HEK293 (cell line): ENCODE results near the gene TNFRSF13B.
A peak's percentile ranks its signal among the peaks of the same experiment; 100 is the strongest.

Experiments used
- BCL11B ChIP-seq: fragments of 450-650 bp; formaldehyde crosslinking; IDR thresholded peaks from 2 replicates; pipeline ENCODE4 v1.5.1; 2016; ENCODE audit warnings: low read depth, missing biosample characterization, missing genetic modification characterization
- KLF10 ChIP-seq: fragments of 450-650 bp; IDR thresholded peaks from 2 replicates; pipeline ENCODE4 v1.5.1; 2018; ENCODE audit warnings: missing biosample characterization, mild to moderate bottlenecking, missing genetic modification characterization
- PRDM10 ChIP-seq: fragments of 450-650 bp; formaldehyde crosslinking; IDR thresholded peaks from 2 replicates; pipeline ENCODE4 v1.5.1; 2016; ENCODE audit warnings: missing biosample characterization, missing genetic modification characterization
- RBAK ChIP-seq: fragments of 450-650 bp; formaldehyde crosslinking; IDR thresholded peaks from 2 replicates; pipeline ENCODE4 v1.5.1; 2016; ENCODE audit warnings: missing biosample characterization, missing genetic modification characterization
- SALL2 ChIP-seq: fragments of 450-650 bp; formaldehyde crosslinking; IDR thresholded peaks from 2 replicates; pipeline ENCODE4 v1.5.0; 2017; ENCODE audit warnings: missing biosample characterization, mild to moderate bottlenecking, missing genetic modification characterization, borderline replicate concordance
- ZBTB11 ChIP-seq: fragments of 450-650 bp; formaldehyde crosslinking; conservative IDR thresholded peaks from 2 replicates; pipeline ENCODE4 v1.5.1; 2016; ENCODE audit warnings: low read depth, missing biosample characterization, missing genetic modification characterization
- ZBTB8A ChIP-seq: fragments of 450-650 bp; formaldehyde crosslinking; IDR thresholded peaks from 2 replicates; pipeline ENCODE4 v1.5.1; 2016; ENCODE audit warnings: missing biosample characterization, missing genetic modification characterization
- ZEB2 ChIP-seq: fragments of 450-650 bp; formaldehyde crosslinking; IDR thresholded peaks from 2 replicates; pipeline ENCODE4 v1.5.1; 2016; ENCODE audit warnings: missing biosample characterization, missing genetic modification characterization
- ZFP3 ChIP-seq: fragments of 450-650 bp; formaldehyde crosslinking; IDR thresholded peaks from 2 replicates; pipeline ENCODE4 v1.5.1; 2016; ENCODE audit warnings: low read depth, missing biosample characterization, missing genetic modification characterization
- ZFP37 ChIP-seq: fragments of 450-650 bp; formaldehyde crosslinking; IDR thresholded peaks from 2 replicates; pipeline ENCODE4 v1.5.1; 2016; ENCODE audit warnings: missing biosample characterization, missing genetic modification characterization
- ZNF114 ChIP-seq: fragments of 450-650 bp; formaldehyde crosslinking; IDR thresholded peaks from 2 replicates; pipeline ENCODE4 v1.5.0; 2017; ENCODE audit warnings: missing biosample characterization, missing genetic modification characterization
- ZNF133 ChIP-seq: fragments of 450-650 bp; formaldehyde crosslinking; IDR thresholded peaks from 2 replicates; pipeline ENCODE4 v1.5.1; 2016; ENCODE audit warnings: missing biosample characterization, missing genetic modification characterization
- ZNF19 ChIP-seq: fragments of 450-650 bp; formaldehyde crosslinking; IDR thresholded peaks from 2 replicates; pipeline ENCODE4; 2016; ENCODE audit warnings: missing biosample characterization, missing genetic modification characterization, low read depth
- ZNF266 ChIP-seq: fragments of 450-650 bp; formaldehyde crosslinking; IDR thresholded peaks from 2 replicates; pipeline ENCODE4 v1.5.1; 2016; ENCODE audit warnings: missing biosample characterization, missing genetic modification characterization, low read depth
- ZNF350 ChIP-seq: fragments of 450-650 bp; formaldehyde crosslinking; IDR thresholded peaks from 2 replicates; pipeline ENCODE4 v1.5.0; 2017; ENCODE audit warnings: missing biosample characterization, mild to moderate bottlenecking, missing genetic modification characterization
- ZNF366 ChIP-seq: fragments of 450-650 bp; formaldehyde crosslinking; conservative IDR thresholded peaks from 2 replicates; pipeline ENCODE4 v1.5.1; 2016; ENCODE audit warnings: missing biosample characterization, missing genetic modification characterization
- ZNF398 ChIP-seq: fragments of 450-650 bp; formaldehyde crosslinking; IDR thresholded peaks from 2 replicates; pipeline ENCODE4 v1.5.1; 2017; ENCODE audit warnings: missing biosample characterization, missing genetic modification characterization
- ZNF544 ChIP-seq: fragments of 450-650 bp; formaldehyde crosslinking; IDR thresholded peaks from 2 replicates; pipeline ENCODE4 v1.5.0; 2017; ENCODE audit warnings: missing biosample characterization, missing genetic modification characterization
- ZNF623 ChIP-seq: fragments of 450-650 bp; formaldehyde crosslinking; IDR thresholded peaks from 2 replicates; pipeline ENCODE4 v1.5.1; 2016; ENCODE audit warnings: missing biosample characterization, missing genetic modification characterization
- ZNF639 ChIP-seq: fragments of 450-650 bp; formaldehyde crosslinking; IDR thresholded peaks from 2 replicates; pipeline ENCODE4 v1.5.1; 2016; ENCODE audit warnings: missing biosample characterization, missing genetic modification characterization
- ZSCAN16 ChIP-seq: fragments of 450-650 bp; formaldehyde crosslinking; IDR thresholded peaks from 2 replicates; pipeline ENCODE4 v1.5.1; 2016; ENCODE audit warnings: missing biosample characterization, missing genetic modification characterization
- TF ChIP-seq, protein P1 (sequence below): fragments of 450-650 bp; formaldehyde crosslinking; IDR thresholded peaks from 2 replicates; pipeline ENCODE4 v1.5.1; 2016; ENCODE audit warnings: missing biosample characterization, missing genetic modification characterization

Gene TNFRSF13B

DNA sequence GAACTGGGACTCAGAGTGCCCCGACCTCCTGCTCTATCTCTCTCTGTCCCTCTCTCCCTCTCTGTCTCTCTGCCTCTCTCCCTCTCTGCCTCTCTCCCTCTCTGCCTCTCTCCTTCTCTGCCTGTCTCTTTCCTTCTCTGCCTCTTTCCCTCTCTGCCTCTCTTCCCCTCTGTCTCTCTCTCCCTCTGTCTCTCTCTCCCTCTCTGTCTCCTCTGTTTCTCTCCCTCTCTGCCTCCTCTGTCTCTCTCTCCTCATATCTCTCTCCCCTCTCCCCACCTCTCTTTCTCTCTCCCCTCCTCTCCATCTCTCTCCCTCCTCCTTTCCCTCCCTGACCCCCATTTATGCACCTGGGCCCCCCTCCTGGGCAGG is 32.7 kb downstream of the TNFRSF13B start (continued):
- TF ChIP-seq PRDM10 (tag by site-specific recombination) = no peak
- TF ChIP-seq BCL11B (tag by site-specific recombination) = no peak
- TF ChIP-seq, protein P1, sequence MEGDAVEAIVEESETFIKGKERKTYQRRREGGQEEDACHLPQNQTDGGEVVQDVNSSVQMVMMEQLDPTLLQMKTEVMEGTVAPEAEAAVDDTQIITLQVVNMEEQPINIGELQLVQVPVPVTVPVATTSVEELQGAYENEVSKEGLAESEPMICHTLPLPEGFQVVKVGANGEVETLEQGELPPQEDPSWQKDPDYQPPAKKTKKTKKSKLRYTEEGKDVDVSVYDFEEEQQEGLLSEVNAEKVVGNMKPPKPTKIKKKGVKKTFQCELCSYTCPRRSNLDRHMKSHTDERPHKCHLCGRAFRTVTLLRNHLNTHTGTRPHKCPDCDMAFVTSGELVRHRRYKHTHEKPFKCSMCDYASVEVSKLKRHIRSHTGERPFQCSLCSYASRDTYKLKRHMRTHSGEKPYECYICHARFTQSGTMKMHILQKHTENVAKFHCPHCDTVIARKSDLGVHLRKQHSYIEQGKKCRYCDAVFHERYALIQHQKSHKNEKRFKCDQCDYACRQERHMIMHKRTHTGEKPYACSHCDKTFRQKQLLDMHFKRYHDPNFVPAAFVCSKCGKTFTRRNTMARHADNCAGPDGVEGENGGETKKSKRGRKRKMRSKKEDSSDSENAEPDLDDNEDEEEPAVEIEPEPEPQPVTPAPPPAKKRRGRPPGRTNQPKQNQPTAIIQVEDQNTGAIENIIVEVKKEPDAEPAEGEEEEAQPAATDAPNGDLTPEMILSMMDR (tag by site-specific recombination) = no peak
- TF ChIP-seq ZBTB8A (tag by site-specific recombination) = no peak
- TF ChIP-seq ZNF350 (tag by site-specific recombination) = no peak
- TF ChIP-seq ZNF544 (tag by site-specific recombination) = 0 out of 2 replicates have a peak, but pooled peaks have one; percentile 24
- no peak for TF ChIP-seq ZNF19 (tag by site-specific recombination)
- no peak for TF ChIP-seq ZFP3 (tag by site-specific recombination)
- no peak for TF ChIP-seq ZNF114 (tag by site-specific recombination)
- TF ChIP-seq ZNF266 = peak; percentile 1; the same call in 1 of the 2 replicates
- TF ChIP-seq ZEB2 = no peak
- TF ChIP-seq ZFP37 = no peak
- no peak for TF ChIP-seq RBAK (tag by site-specific recombination)
- no peak for TF ChIP-seq ZNF639 (tag by site-specific recombination)
- TF ChIP-seq KLF10 (tag by site-specific recombination) = no peak
- no peak for TF ChIP-seq ZNF623 (tag by site-specific recombination)
- peak; percentile 64 for TF ChIP-seq ZNF366 (tag by site-specific recombination)
- TF ChIP-seq ZNF133 = no peak
- TF ChIP-seq ZBTB11 (tag by site-specific recombination) = no peak
- no peak for TF ChIP-seq ZSCAN16 (tag by site-specific recombination)
- peak; percentile 65; the same call in 1 of the 2 replicates for TF ChIP-seq SALL2 (tag by site-specific recombination)
- TF ChIP-seq ZNF398 (tag by site-specific recombination) = peak; percentile 72
